ENCODE measurements around the gene LRRC57. TPM values are rescaled to one million over a fixed set of nuclear protein-coding genes. Genes with fewer than 3 reads are reported as not detected.
"Not testable (repeated sequence)": the region's sequence is repeated elsewhere in the genome, so short reads cannot be mapped to it uniquely, and the experiment has no call there.

The LRRC57 gene
- total RNA-seq, 2 donors from 2014 or later: 23.8 to 28.0 TPM

DNA sequence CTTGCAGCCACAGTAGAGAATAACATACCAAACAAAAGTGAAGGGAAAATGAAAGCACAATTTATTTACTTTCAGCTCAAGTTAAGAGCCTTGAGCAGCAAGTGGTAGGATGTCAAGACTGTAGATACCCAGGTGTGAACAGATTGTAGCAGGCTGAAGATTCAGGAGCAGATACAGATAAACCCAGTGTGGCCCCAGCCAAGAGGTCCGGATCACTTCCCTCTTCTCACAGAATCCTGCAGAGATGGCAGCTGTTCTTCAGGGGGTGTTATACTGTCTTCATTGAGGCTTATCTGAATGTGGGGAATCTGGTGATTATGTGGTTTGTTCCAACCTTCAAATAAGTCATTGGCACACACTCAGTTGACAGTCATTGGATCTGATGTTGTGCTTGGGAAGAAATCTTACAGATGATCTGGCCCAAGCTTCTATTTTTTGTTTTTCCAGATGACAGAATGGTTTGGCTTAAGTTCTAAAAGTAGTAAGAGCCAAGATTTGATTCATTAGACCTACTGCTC lies 29.0 kb upstream of the LRRC57 start:
- H3K9me3 ChIP-seq (ENCODE audit: control insufficient read depth, low read length, poor library complexity, severe bottlenecking): no peaks in the 10 kb centered on the region
- Mint-ChIP-seq H3K27ac (no peak overlapping the region), H3K36me3 (ENCODE audit: low read depth) (peaks cover 3% of the 10 kb centered on the region), H3K4me1 (peaks cover 24% of the 10 kb centered on the region), H3K4me3 (no peak overlapping the region), H3K27me3 (peaks cover 10% of the 10 kb centered on the region)
- DNase-seq (no peak), ATAC-seq (no peak)

DNA sequence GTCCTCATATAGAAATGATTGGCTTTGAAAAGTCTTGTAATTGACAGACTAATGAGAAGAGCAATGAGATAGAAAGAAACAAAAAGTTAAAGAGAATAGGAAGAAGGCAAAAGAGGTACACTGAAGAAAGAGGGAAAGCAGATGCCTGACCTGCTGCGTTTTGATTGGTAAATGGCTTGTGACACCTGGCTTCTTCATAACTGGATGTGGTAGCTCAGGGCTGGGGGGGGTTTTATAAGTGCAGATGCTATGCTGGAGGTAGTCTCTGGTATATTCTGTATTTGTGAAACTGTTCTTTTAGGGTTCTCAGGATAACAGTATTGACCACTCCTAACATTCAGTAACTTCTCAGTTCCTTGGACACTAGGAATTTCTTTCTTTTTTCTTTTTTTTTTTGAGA lies 28.2 kb upstream of the LRRC57 start:
- no peak for DNase-seq
- Mint-ChIP-seq H3K27ac (peak overlapping the region; percentile 37), H3K4me1 (peaks cover 22% of the 10 kb centered on the region), H3K4me3 (peak overlapping the region; percentile 92), H3K27me3 (peaks cover 10% of the 10 kb centered on the region), H3K36me3 (ENCODE audit: low read depth) (peaks cover 3% of the 10 kb centered on the region)
- H3K9me3 ChIP-seq (ENCODE audit: control insufficient read depth, low read length, poor library complexity, severe bottlenecking): no peaks in the 10 kb centered on the region
- ATAC-seq: no peak

- Mint-ChIP-seq H3K4me1 (peaks cover 17% of the 10 kb centered on the region), H3K27me3 (peaks cover 10% of the 10 kb centered on the region), H3K4me3 (peak overlapping the region; percentile 92), H3K27ac (peak overlapping the region; percentile 37), H3K36me3 (ENCODE audit: low read depth) (peaks cover 3% of the 10 kb centered on the region)
- DNase-seq (no peak), ATAC-seq (no peak)
- H3K9me3 ChIP-seq (ENCODE audit: control insufficient read depth, low read length, poor library complexity, severe bottlenecking): no peaks in the 10 kb centered on the region
Observed at GRCh38 chr15:42576040-42576594, 27.5 kb upstream of the LRRC57 start.

- Mint-ChIP-seq H3K27me3 (peaks cover 10% of the 10 kb centered on the region), H3K36me3 (ENCODE audit: low read depth) (peaks cover 3% of the 10 kb centered on the region), H3K27ac (peak within 1 kb of the TSS; percentile 68), H3K4me3 (peak within 1 kb of the TSS; percentile 92), H3K4me1 (peaks cover 11% of the 10 kb centered on the region)
- ATAC-seq: peak; percentile 94
- H3K9me3 ChIP-seq (ENCODE audit: control insufficient read depth, low read length, poor library complexity, severe bottlenecking): no peaks in the 10 kb centered on the region
- DNase-seq: peak; percentile 82 to 92 (median 90)
Observed at GRCh38 chr15:42575188-42576039, 26.8 kb upstream of the LRRC57 start, which contains the start of gene STARD9. STARD9 (plus strand) TSS chr15:42575606; CDS start chr15:42575716, 110 bp downstream.

DNA sequence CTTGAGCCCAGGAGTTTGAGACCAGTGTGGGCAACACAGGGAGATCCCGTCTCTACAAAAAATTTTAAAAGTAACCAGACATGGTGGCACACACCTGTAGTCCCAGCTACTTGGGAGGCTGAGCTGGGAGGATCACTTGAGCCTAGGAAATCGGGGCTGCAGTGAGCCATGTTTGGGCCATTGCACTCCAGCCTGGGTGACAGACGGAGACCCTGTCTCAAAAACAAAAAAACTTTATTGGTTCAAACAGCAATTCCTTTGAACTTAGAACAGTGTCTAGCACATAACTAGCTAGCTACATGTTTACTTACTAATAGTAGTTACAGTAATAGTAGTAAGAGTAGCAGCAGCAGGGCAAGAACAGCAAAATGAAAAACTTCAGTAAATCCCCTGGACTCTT lies 10.1 kb upstream of the LRRC57 start:
- Mint-ChIP-seq H3K36me3 (ENCODE audit: low read depth) (no peaks in the 10 kb centered on the region), H3K27me3 (no peaks in the 10 kb centered on the region), H3K4me3 (no peak overlapping the region), H3K4me1 (peaks cover 9% of the 10 kb centered on the region), H3K27ac (no peak overlapping the region)
- H3K9me3 ChIP-seq (ENCODE audit: control insufficient read depth, low read length, poor library complexity, severe bottlenecking): no peaks in the 10 kb centered on the region
- no peak for DNase-seq
- no peak for ATAC-seq

DNA sequence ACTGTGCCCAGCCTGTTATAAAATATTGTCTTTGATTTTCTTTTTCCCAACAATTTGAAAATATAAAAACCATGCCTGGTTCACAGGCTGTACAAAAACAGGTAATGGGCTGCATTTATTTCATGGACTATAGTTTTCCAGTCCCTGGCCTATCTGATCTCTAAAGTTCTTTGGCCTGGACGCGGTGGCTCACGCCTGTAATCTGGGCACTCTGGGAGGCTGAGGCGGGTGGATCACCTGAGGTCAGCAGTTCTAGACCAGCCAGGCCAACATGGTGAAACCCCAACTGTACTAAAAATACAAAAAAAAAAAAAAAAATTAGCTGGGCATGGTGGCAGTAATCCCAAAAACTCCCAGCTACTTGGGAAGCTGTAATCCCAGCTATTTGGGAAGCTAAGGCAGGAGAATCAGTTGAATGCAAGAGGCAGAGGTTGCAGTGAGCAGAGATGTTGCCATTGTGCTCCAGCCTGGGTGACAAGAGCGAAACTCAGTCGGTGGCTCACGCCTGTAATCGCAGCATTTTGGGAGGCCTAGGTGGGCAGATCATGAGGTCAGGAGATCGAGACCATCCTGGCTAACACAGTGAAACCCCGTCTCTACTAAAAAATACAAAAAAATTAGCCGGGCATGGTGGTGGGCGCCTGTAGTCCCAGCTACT lies 8.1 kb upstream of the LRRC57 start:
- H3K9me3 ChIP-seq (ENCODE audit: control insufficient read depth, low read length, poor library complexity, severe bottlenecking); ATAC-seq; DNase-seq; H3K27me3 Mint-ChIP-seq; H3K27ac Mint-ChIP-seq; H3K4me3 Mint-ChIP-seq; H3K36me3 Mint-ChIP-seq (ENCODE audit: low read depth): not testable (repeated sequence)
- peaks cover 11% of the 10 kb centered on the region for H3K4me1 Mint-ChIP-seq

- Mint-ChIP-seq H3K27ac (peak overlapping the region; percentile 54), H3K4me1 (peaks cover 19% of the 10 kb centered on the region), H3K4me3 (peak overlapping the region; percentile 41), H3K36me3 (ENCODE audit: low read depth) (peaks cover 5% of the 10 kb centered on the region), H3K27me3 (no peaks in the 10 kb centered on the region)
- no peaks in the 10 kb centered on the region for H3K9me3 ChIP-seq (ENCODE audit: control insufficient read depth, low read length, poor library complexity, severe bottlenecking)
- no peak for ATAC-seq
- no peak for DNase-seq
Observed at GRCh38 chr15:42553554-42553953, 5.0 kb upstream of the LRRC57 start.

- Mint-ChIP-seq H3K4me3 (peak overlapping the region; percentile 98), H3K4me1 (peaks cover 42% of the 10 kb centered on the region), H3K27me3 (no peaks in the 10 kb centered on the region), H3K36me3 (ENCODE audit: low read depth) (peaks cover 8% of the 10 kb centered on the region), H3K27ac (peak overlapping the region; percentile 99)
- DNase-seq (no peak), ATAC-seq (no peak)
- no peaks in the 10 kb centered on the region for H3K9me3 ChIP-seq (ENCODE audit: control insufficient read depth, low read length, poor library complexity, severe bottlenecking)
Observed at GRCh38 chr15:42549741-42550392, 1.3 kb upstream of the LRRC57 start.

- Mint-ChIP-seq H3K4me3 (peak overlapping the region; percentile 98), H3K36me3 (ENCODE audit: low read depth) (peaks cover 8% of the 10 kb centered on the region)
Observed at GRCh38 chr15:42549032-42549491, 469 bp upstream of the LRRC57 start.

DNA sequence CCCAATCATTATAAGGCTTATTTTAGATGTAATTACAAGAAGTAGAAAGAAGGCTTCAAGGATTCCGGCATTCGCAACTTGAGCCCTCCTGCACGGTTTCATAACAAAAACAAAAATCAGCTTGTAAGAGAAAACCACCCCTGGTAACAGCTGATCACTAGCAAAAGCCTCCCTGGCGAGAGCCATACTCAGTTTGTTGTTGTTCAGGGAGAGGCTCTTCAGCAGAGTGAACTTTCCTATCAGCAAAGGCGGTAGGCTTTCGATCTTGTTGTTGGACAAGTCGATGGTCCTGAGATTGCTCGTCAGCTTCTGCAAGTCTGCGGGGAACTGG lies 710 bp downstream of the LRRC57 start:
- ATAC-seq (no peak), DNase-seq (peak in 1 of 3 donors; percentile 4)
- Mint-ChIP-seq H3K27me3 (no peaks in the 10 kb centered on the region), H3K4me1 (peaks cover 37% of the 10 kb centered on the region), H3K4me3 (peak overlapping the region; percentile 98), H3K36me3 (ENCODE audit: low read depth) (peaks cover 7% of the 10 kb centered on the region), H3K27ac (peak overlapping the region; percentile 99)
- H3K9me3 ChIP-seq (ENCODE audit: control insufficient read depth, low read length, poor library complexity, severe bottlenecking): no peaks in the 10 kb centered on the region

More at GRCh38 chr15:42549032-42549491, 469 bp upstream of the LRRC57 start:
- no peaks in the 10 kb centered on the region for H3K9me3 ChIP-seq (ENCODE audit: control insufficient read depth, low read length, poor library complexity, severe bottlenecking)
- ATAC-seq (peak; percentile 66), DNase-seq (no peak)
- Mint-ChIP-seq H3K4me1 (peaks cover 42% of the 10 kb centered on the region), H3K27ac (peak overlapping the region; percentile 99), H3K27me3 (no peaks in the 10 kb centered on the region)

DNA sequence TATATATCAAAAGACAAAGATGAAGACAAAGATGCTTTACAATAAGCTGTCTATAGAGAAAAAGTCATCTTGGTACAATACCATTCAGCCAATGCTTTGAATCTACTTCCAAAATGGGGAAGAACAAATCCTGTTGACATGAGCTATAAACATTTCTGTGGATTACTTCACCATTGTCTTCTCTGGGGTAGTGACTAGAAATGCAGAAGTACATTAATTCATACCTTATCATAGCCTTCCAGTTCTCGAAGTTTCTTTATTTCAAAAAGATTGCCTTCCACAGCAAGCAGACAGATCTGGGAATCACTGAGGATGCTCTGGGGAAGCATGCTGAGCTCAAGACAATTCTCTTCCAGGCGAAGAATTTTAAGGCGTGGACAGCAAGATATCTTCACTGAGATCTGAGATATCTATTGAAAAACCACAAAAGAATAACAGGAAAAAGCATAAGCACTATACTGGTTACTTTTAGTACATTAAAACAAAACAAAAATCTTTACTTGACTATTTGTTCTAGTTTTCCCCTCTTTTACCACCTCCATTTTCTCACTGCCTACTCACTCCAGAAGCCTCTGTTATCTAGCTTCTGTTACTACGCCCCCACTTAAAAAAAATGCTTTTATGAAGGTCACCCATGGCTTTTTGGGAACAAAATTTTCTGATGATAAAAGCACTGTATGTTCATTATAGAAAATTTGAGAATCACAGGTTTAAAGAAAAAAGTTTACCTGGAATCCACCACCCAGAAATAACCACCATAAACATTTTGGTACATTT lies 3.6 kb downstream of the LRRC57 start:
- Mint-ChIP-seq H3K27ac (peak overlapping the region; percentile 99), H3K4me1 (peaks cover 39% of the 10 kb centered on the region), H3K27me3 (no peaks in the 10 kb centered on the region), H3K4me3 (no peak overlapping the region), H3K36me3 (ENCODE audit: low read depth) (peaks cover 9% of the 10 kb centered on the region)
- DNase-seq (no peak), ATAC-seq (no peak)
- no peaks in the 10 kb centered on the region for H3K9me3 ChIP-seq (ENCODE audit: control insufficient read depth, low read length, poor library complexity, severe bottlenecking)

DNA sequence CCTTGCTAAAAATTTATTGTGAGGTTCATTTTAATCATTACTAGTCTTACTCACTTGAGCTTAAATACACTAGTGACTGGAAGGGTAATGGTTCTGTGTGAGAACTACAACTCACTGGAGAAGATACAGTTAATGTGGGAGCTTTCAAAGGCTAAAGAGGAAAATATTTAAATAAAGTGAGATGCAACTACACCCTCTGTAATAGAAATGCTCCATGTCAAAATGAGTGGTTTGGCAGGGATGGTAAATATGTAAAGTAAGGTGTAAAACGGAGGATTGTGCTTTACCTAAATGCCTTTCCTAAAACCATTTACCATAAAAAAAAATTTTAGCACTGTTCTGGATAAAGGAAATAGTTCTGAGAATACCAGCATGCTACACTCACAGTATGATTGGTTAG lies 15.3 kb downstream of the LRRC57 start:
- Mint-ChIP-seq H3K36me3 (ENCODE audit: low read depth) (peaks cover 5% of the 10 kb centered on the region), H3K4me3 (no peak overlapping the region), H3K27ac (peak overlapping the region; percentile 47), H3K27me3 (no peaks in the 10 kb centered on the region), H3K4me1 (peaks cover 5% of the 10 kb centered on the region)
- ATAC-seq: no peak
- DNase-seq: no peak
- H3K9me3 ChIP-seq (ENCODE audit: control insufficient read depth, low read length, poor library complexity, severe bottlenecking): no peaks in the 10 kb centered on the region

Measured in T-helper 17 cell (primary cell).